ENCODE measurements around the gene SPPL2A. TPM values are rescaled to one million over a fixed set of nuclear protein-coding genes. Genes with fewer than 3 reads are reported as not detected.

SPPL2A gene
- total and polyA plus RNA-seq, 10 of the 15 experiments (the other 5 are each of a cell fraction or from before 2014, with no cell fraction given) = 11.3 to 83.8 (median 44.0) TPM

DNA sequence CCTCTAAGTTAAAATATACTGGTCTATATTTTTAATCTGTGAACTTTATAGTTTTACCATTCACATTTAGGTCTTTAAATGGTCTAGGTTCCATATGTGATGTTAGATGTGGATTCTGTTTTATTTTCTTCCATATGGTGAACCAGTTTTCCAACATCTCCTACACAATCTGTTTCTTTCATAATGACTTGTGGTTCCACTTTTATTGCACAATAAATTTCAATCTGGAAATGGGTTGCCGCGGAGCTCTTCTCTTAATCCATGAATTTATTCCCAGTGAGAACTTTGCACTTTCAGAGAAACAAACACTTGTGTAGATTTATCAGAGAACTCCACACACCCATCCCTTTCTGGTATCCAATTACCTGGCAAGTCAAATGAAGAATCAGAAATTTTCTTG lies 20.9 kb upstream of the SPPL2A start (continued):
- TF ChIP-seq, protein P1, sequence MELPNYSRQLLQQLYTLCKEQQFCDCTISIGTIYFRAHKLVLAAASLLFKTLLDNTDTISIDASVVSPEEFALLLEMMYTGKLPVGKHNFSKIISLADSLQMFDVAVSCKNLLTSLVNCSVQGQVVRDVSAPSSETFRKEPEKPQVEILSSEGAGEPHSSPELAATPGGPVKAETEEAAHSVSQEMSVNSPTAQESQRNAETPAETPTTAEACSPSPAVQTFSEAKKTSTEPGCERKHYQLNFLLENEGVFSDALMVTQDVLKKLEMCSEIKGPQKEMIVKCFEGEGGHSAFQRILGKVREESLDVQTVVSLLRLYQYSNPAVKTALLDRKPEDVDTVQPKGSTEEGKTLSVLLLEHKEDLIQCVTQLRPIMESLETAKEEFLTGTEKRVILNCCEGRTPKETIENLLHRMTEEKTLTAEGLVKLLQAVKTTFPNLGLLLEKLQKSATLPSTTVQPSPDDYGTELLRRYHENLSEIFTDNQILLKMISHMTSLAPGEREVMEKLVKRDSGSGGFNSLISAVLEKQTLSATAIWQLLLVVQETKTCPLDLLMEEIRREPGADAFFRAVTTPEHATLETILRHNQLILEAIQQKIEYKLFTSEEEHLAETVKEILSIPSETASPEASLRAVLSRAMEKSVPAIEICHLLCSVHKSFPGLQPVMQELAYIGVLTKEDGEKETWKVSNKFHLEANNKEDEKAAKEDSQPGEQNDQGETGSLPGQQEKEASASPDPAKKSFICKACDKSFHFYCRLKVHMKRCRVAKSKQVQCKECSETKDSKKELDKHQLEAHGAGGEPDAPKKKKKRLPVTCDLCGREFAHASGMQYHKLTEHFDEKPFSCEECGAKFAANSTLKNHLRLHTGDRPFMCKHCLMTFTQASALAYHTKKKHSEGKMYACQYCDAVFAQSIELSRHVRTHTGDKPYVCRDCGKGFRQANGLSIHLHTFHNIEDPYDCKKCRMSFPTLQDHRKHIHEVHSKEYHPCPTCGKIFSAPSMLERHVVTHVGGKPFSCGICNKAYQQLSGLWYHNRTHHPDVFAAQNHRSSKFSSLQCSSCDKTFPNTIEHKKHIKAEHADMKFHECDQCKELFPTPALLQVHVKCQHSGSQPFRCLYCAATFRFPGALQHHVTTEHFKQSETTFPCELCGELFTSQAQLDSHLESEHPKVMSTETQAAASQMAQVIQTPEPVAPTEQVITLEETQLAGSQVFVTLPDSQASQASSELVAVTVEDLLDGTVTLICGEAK (IDR thresholded peaks at IDR 0.05; ENCODE audit: borderline replicate concordance) = no peak
- TF ChIP-seq, protein P2, sequence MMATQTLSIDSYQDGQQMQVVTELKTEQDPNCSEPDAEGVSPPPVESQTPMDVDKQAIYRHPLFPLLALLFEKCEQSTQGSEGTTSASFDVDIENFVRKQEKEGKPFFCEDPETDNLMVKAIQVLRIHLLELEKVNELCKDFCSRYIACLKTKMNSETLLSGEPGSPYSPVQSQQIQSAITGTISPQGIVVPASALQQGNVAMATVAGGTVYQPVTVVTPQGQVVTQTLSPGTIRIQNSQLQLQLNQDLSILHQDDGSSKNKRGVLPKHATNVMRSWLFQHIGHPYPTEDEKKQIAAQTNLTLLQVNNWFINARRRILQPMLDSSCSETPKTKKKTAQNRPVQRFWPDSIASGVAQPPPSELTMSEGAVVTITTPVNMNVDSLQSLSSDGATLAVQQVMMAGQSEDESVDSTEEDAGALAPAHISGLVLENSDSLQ (IDR thresholded peaks at IDR 0.05) = no peak
- TF ChIP-seq, protein P3, sequence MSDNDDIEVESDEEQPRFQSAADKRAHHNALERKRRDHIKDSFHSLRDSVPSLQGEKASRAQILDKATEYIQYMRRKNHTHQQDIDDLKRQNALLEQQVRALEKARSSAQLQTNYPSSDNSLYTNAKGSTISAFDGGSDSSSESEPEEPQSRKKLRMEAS (IDR thresholded peaks at IDR 0.05; ENCODE audit: low read depth, low read length) = no peak
- TF ChIP-seq BHLHE40 (IDR thresholded peaks at IDR 0.05; ENCODE audit: borderline replicate concordance in 1 of 2, low read depth in 2 of 2, low read length in 1 of 2) = no peak
- no peak for TF ChIP-seq HDAC2 (IDR thresholded peaks at IDR 0.05)
- TF ChIP-seq YBX1 (IDR thresholded peaks at IDR 0.05) = no peak
- no peak for TF ChIP-seq KLF5 (IDR thresholded peaks at IDR 0.05; ENCODE audit: partially characterized antibody)

DNA sequence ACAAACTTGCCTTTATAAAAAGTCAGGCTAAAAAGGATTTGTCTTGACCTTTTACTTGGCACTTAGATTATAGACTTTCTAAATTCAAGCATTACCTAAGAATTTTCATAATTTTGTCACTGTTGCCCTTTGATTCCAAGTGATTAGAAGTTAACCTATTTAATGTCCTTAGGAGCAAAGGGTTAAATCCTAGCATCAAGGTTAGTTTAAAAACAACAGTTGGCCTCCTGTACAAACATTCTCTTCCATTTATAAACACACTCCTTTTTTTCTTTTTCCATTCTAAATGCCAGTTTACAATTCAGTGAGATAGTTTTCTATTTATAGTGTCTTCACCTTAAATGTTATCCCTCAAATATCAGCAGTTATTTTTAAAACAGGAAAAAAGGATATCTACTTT lies 18.4 kb upstream of the SPPL2A start:
- H2AFZ ChIP-seq (ENCODE audit: control insufficient read depth, low read depth, low read length) = no peak overlapping the region
- H3K27me3 ChIP-seq (replicated peaks in 1 of 2; ENCODE audit: control insufficient read depth in 2 of 2, insufficient read depth in 2 of 2, low read length in 1 of 2) = no peaks in the 10 kb centered on the region
- no TSS peak for BruUV-seq (replicated peaks)
- ChIA-PET POLR2A (no interaction called here), CTCF (no interaction called here), RAD21 (ENCODE audit: unreplicated experiment) (no interaction called here), SMC1A (ENCODE audit: uncharacterized antibody, unreplicated experiment) (interaction anchor here (2.2 kb wide), 1 partner anchor 16 kb away, joined by 6 read pairs; no protein-coding TSS in a partner anchor)
- H3K9ac ChIP-seq (ENCODE audit: control insufficient read depth, insufficient read depth, low read length) = no peak overlapping the region
- ATAC-seq (no peak), DNase-seq (ENCODE audit: low read depth, low spot score) (no peak), FAIRE-seq (no peak)
- no peak overlapping the region for H3K27ac ChIP-seq (ENCODE audit: control insufficient read depth, insufficient read depth)
- H3K79me2 ChIP-seq (ENCODE audit: control insufficient read depth, insufficient read depth, low read length) = no peaks in the 10 kb centered on the region
- in situ Hi-C loops (cut with MboI) (no loop called here), intact Hi-C loops (cut with micrococcal nuclease; ENCODE audit: unreplicated experiment) (no loop called here)
- no peak overlapping the region for H3K4me2 ChIP-seq (ENCODE audit: control insufficient read depth, insufficient read depth)
- H3K4me3 ChIP-seq = no peak overlapping the region
- H4K20me1 ChIP-seq (ENCODE audit: control insufficient read depth, insufficient read depth) = no peaks in the 10 kb centered on the region
- no peak for TF ChIP-seq MYB (IDR thresholded peaks at IDR 0.05; ENCODE audit: borderline replicate concordance, low read depth, low read length)
- no peak for TF ChIP-seq YY1 (IDR thresholded peaks at IDR 0.05; ENCODE audit: low read depth, low read length)
- TF ChIP-seq ZNF622 (IDR thresholded peaks at IDR 0.05) = no peak
- TF ChIP-seq IKZF1 (conservative IDR thresholded peaks at IDR 0.05) = no peak
- no peak for TF ChIP-seq RUNX3 (IDR thresholded peaks at IDR 0.05; ENCODE audit: low read length)
- no peak for TF ChIP-seq STAT1 (conservative IDR thresholded peaks at IDR 0.05)
- TF ChIP-seq SMAD5 (IDR thresholded peaks at IDR 0.05; ENCODE audit: low read depth) = no peak
- no peak for TF ChIP-seq FOXK2 (IDR thresholded peaks at IDR 0.05)
- TF ChIP-seq ESRRA (IDR thresholded peaks at IDR 0.05; ENCODE audit: low read length) = no peak
- no peaks in the 10 kb centered on the region for H3K36me3 ChIP-seq (ENCODE audit: control insufficient read depth in 2 of 2, insufficient read depth in 2 of 2, low read length in 1 of 2)
- H3K9me3 ChIP-seq (replicated peaks; ENCODE audit: control insufficient read depth, insufficient read depth, low read length) = no peaks in the 10 kb centered on the region
- H3K4me1 ChIP-seq (ENCODE audit: control insufficient read depth, insufficient read depth, low read length) = no peaks in the 10 kb centered on the region

Data from GM12878 (cell line).